ENCODE measurements around the gene COP1.

Gene COP1

DNA sequence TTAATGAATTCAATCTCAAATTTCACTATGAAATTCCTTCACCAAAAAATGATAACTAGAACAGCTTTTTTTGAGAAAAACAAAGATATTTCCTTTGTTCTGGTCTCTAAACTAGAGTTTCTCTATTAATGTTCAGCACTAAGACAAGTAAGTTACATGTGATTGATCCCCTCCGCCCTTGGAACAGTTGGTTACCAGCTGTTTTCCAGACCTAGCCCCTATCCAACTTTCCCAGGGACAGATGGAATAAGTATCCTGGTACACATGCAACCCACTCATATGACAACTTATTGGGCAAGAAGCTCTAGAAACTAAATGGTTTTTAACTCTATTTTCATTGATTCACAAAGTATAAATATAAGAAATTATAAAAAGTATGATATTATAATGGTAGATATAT lies 140.4 kb downstream of the COP1 start:
- in situ Hi-C loops (cut with HindIII; ENCODE audit: low sequenced_read_pairs) = no loop called here
- no peak for TF ChIP-seq CTCF (IDR thresholded peaks at IDR 0.05; ENCODE audit: low read depth, low read length)
- no peak overlapping the region for H3K4me3 ChIP-seq (ENCODE audit: low read depth, low read length)
- no peak for DNase-seq (ENCODE audit: low read depth, low spot score)

- H3K4me3 ChIP-seq (ENCODE audit: low read depth, low read length) = no peak overlapping the region
- in situ Hi-C loops (cut with HindIII; ENCODE audit: low sequenced_read_pairs) = no loop called here
- DNase-seq (ENCODE audit: low read depth, low spot score) = no peak
- TF ChIP-seq CTCF (IDR thresholded peaks at IDR 0.05; ENCODE audit: low read depth, low read length) = no peak
Measured at GRCh38 chr1:176058686-176059085, 148.4 kb downstream of the COP1 start.

- in situ Hi-C loops (cut with HindIII; ENCODE audit: low sequenced_read_pairs) = no loop called here
- H3K4me3 ChIP-seq (ENCODE audit: low read depth, low read length) = no peak overlapping the region
- no peak for DNase-seq (ENCODE audit: low read depth, low spot score)
- TF ChIP-seq CTCF (IDR thresholded peaks at IDR 0.05; ENCODE audit: low read depth, low read length) = no peak
Measured at GRCh38 chr1:176056312-176056711, 150.8 kb downstream of the COP1 start.

GRCh38 chr1:176055398-176055797 lies 151.7 kb downstream of the COP1 start:
- no peak for DNase-seq (ENCODE audit: low read depth, low spot score)
- in situ Hi-C loops (cut with HindIII; ENCODE audit: low sequenced_read_pairs) = no loop called here
- no peak for TF ChIP-seq CTCF (IDR thresholded peaks at IDR 0.05; ENCODE audit: low read depth, low read length)
- no peak overlapping the region for H3K4me3 ChIP-seq (ENCODE audit: low read depth, low read length)

DNA sequence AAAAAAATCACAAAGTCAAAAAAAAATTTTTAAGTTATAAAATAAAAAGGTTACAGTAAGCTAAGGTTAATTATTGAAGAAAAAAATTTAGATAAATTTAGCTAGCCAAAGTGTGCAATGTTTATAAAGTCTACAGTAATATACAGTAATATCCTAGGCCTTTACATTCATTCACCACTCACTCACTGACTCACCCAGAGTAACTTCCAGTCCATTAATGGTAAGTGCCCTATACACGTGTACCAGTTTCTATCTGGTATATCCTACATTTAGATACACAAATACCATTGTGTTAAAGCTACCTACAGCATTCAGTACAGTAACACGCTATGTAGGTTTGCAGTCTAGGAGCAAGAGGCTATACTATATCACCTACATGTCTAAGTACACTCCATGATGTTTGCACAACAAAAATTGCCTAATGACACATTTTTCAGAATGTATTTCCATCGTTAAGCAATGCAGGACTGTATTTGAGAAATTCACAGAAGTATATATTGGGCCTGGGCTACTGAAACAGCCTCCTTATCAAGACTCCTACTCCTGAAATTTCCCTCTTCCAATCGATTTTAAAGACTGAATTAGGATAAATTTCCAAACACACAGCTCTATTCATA lies 155.1 kb downstream of the COP1 start:
- in situ Hi-C loops (cut with HindIII; ENCODE audit: low sequenced_read_pairs) = no loop called here

DNA sequence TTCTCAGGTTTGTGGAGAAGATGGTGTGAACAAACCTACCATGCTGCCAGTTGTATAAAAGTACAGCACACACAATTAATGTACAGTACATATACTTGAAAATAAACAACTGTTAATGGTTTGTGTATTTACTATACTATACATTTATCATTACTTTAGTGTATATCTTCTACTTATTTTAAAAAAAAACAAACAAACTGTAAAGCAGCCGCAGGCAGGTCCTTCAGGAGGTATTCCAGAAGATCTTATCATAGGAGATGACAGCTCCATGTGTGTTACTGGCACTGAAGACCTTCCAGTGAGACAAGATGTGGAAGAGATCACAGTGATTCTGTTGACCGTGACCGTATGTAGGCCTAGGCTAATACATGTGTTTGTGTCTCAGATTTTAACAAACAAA lies 155.7 kb downstream of the COP1 start:
- DNase-seq (ENCODE audit: low read depth, low spot score) = no peak
- in situ Hi-C loops (cut with HindIII; ENCODE audit: low sequenced_read_pairs) = no loop called here
- TF ChIP-seq CTCF (IDR thresholded peaks at IDR 0.05; ENCODE audit: low read depth, low read length) = no peak
- H3K4me3 ChIP-seq (ENCODE audit: low read depth, low read length) = no peak overlapping the region

More for the DNA sequence above, 155.1 kb downstream of the COP1 start:
- TF ChIP-seq CTCF (IDR thresholded peaks at IDR 0.05; ENCODE audit: low read depth, low read length) = no peak
- H3K4me3 ChIP-seq (ENCODE audit: low read depth, low read length) = no peak overlapping the region
- DNase-seq (ENCODE audit: low read depth, low spot score) = no peak

GRCh38 chr1:176049582-176049981 lies 157.5 kb downstream of the COP1 start:
- in situ Hi-C loops (cut with HindIII; ENCODE audit: low sequenced_read_pairs) = no loop called here
- H3K4me3 ChIP-seq (ENCODE audit: low read depth, low read length) = no peak overlapping the region
- TF ChIP-seq CTCF (IDR thresholded peaks at IDR 0.05; ENCODE audit: low read depth, low read length) = no peak
- no peak for DNase-seq (ENCODE audit: low read depth, low spot score)

All from astrocyte of the spinal cord (primary cell).